NOMO-1 treated with dmso at 0.1 percent for 144 hours (cell line): ENCODE measurements around the gene ERC2.

ENCODE experiments used
- DNase-seq: peaks from one replicate; lab custom pipeline; 2025; ENCODE audit not compliant: unreplicated experiment; lab: John Stamatoyannopoulos, UW

Gene ERC2

DNA sequence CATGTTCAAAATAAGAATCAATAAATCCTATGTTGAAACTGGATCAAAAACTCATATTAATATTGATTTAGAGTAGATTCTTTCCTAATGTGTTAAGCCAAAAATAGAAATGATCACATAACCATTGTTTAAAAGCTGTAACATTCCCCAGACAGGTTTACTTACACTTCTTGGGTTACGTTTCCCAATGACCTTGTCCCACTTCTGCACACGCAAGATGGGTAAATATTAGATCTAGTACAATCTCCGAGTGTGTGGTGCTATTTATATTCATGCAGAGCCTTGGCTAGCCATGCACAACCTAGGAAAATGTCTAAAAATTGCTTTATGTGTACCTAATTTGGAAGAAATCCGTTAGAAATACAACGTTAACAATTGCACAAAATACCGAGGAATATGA is 39.6 kb downstream of the ERC2 start:
- no peak for DNase-seq

GRCh38 chr3:56424885-56425284 is 43.4 kb downstream of the ERC2 start:
- DNase-seq, result no peak

- DNase-seq, result no peak
These were observed 43.9 kb downstream of the ERC2 start for GRCh38 chr3:56424336-56424735.

- DNase-seq, result no peak
These were observed 44.6 kb downstream of the ERC2 start for GRCh38 chr3:56423661-56424099.

DNA sequence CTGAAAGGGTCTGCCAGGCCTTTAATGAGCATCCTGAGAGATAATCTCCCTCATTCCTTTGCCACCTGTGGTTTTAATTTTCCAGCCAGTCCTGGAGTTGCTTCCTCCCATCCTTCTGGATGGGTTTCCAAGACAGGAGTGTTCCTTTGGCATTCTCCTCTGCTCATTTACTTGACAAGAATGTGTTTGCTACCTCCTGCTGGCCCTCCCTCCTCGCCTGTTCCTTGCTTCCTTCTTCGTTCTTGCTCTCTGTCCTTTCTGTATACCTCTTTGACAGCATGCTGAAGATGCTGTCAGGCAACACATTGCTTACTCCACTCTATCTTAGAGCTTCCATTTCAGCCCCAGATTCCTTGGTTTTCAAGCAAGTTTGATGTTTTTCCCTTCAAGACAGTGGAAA is 46.0 kb downstream of the ERC2 start:
- DNase-seq, result no peak

DNA sequence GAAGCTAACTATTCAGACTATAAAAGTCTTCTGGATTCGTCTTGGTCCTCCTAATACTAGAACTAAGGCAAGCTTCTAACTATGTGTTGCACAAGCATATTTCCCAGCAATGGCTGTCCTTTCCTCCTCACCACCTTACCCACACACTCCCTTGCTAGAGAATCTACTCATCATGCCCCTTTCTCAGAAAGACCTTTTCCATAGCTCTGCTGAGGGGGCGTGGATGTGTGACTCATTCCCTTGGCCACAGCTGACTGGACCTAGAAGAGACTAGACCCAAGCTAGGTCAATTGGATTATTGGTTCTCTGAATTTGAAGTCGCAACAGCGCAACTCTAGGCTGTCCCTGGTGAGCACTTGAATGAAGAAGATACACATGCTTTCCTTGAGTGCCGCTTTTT is 47.1 kb downstream of the ERC2 start:
- no peak for DNase-seq

GRCh38 chr3:56415652-56416051 is 52.6 kb downstream of the ERC2 start:
- no peak for DNase-seq

DNA sequence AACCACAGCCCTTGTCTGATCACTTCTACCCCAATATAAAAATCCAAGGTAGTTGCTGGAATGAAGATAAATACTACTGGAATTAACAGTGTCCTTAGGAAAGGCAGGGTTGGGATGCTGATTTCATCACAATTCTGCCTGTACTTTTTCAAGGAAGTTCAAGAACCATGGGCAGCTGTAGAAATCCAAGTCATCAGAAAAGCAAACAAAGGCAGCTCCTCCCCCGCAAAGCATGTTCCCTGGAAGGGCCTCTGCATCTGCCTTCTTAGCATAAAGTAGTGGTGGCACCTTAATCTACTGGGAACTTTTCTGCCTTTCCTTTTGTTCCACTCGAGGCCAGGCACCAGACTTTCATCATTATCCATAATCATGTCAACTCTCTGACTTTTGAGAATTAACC is 54.4 kb downstream of the ERC2 start:
- no peak for DNase-seq

GRCh38 chr3:56411166-56411565 is 57.1 kb downstream of the ERC2 start:
- DNase-seq, result no peak

DNA sequence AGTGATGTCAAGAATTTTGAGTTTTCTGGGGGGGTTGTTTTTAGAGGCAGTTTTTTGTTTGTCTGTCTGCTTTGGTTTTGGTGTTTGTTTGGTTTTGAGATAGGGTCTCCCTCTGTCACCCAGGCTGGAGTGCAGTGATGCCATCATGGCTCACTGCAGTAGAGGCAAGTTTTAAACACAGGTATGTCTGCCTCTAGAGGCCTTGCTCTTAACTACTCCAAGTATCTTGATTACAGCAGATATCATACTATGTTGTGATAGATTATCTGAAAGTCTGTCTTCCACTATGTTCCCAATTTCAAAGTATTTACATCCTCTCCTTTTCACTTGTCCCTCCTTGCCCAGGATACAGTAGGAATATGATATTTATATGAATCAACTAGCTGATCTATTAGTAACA is 57.7 kb downstream of the ERC2 start:
- no peak for DNase-seq

DNA sequence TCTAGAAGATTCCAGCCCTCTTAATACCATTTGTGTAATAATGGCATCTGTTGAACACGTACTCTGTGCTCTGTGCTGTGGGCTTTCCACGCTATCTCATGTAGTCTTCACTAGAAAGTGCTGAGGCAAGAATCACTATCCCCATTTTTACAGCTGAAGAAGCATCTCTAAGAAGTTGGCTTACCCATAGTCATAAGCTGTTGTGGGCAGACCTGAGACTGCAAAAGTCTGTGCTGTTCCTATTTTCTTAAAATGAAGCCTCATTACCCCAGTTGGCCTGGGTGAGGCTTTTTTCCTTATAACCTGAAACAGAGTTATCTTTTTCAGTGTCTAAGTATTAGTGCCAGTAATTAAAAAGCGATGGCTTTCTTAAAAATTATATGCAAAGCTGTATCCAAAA is 58.5 kb downstream of the ERC2 start:
- no peak for DNase-seq

- DNase-seq, result no peak
These were observed 59.5 kb downstream of the ERC2 start for GRCh38 chr3:56408761-56409196.

DNA sequence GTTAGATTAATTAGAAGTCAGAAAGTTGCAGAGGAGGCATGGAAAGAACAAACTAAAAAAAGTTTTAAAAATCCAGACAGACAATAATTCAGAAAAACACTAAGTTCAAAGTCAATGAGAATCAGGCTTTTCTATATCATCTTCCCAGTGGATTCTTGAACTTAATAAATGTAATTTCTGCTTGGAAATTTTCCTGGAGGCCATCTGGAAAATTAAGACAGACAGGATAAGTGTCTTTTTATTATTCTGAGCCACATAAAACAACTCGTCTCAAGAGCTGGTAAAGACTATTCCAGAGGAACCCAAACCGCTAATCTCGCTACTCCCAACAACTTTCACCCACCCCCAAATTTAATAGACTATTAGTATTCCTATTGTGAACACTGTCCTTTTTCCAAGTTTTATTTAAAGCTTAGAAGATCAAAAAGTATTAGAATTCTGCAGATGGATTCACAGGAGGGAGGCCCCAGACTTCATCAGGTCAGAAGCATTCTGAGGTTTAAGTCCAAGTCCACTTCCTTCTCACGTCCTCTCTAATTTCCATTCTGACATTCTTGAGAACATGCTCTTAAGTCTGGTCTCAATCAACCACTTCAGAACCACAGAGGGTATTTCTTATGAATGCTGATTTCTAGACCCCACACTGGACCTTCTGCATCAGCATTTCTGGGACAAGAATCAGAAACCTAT is 61.3 kb downstream of the ERC2 start:
- DNase-seq, result no peak

- no peak for DNase-seq
These were observed 63.4 kb downstream of the ERC2 start for GRCh38 chr3:56404884-56405283.

DNA sequence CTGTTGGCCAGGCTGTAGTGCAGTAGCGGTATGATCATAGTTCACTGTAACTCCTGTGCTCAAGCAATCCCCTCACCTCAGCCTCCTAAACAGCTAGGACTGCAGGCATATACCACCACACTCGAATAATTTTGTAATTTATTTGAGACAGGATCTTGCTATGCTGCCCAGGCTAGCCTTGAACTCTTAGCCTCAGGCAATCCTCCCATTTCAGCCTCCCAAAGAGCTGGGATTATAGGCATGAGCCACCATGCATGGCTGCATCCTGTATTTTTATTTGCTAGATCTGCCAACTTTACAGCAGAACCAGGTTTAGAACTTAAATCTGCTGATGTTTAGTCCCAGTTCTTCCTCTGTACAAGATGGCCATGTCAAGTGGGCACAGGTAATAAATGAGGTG is 69.6 kb downstream of the ERC2 start:
- DNase-seq, result no peak

- DNase-seq, result no peak
These were observed 70.5 kb downstream of the ERC2 start for GRCh38 chr3:56397798-56398197.

DNA sequence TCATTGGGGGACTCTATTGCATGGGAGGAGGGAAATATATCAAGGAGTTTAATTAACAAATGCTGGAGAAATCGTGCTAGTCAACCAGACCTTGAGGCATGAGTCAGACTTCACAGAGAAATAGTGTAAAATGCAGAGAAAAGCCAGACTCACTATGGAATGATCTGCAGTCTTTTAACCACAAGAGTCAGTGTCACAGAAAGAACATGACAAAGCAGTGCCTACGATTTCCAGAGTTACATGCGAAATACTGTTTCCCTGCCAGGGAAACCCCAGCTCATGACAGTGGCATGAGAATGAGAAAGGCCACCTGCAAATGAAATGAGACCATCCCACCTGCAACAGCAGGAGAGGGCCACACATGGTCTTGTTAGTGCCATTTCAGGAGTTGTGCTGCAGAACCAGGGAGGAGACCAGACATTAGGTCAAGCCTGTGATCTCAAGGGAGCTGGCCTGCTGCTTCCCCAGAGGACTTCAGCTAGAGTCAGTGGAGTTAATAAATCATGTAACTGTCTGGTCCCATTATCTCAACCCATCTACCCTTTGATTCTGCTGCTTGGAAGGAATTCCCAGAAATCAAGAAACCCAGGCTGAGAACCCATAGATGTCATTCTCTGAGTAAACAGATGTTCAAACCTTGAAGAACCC is 79.0 kb downstream of the ERC2 start:
- DNase-seq, result no peak

DNA sequence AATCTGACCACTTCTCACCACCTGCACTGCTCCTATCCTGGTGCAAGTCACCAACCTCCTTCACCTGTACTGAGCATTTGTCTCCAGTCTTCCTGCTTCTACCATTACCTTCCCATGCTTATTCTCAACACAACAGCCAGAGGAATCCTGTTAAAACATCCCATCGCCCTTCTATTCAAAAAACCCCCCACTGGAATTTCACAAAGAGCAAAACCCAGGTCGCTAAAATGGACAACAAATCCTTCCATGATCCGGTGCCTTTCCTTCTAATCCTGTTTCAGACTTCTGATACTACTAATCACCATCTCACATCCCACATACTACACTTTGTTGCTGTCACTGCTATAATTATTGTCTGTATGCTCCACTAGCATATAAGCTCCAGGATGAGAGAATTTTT is 85.2 kb downstream of the ERC2 start:
- DNase-seq, result no peak

DNA sequence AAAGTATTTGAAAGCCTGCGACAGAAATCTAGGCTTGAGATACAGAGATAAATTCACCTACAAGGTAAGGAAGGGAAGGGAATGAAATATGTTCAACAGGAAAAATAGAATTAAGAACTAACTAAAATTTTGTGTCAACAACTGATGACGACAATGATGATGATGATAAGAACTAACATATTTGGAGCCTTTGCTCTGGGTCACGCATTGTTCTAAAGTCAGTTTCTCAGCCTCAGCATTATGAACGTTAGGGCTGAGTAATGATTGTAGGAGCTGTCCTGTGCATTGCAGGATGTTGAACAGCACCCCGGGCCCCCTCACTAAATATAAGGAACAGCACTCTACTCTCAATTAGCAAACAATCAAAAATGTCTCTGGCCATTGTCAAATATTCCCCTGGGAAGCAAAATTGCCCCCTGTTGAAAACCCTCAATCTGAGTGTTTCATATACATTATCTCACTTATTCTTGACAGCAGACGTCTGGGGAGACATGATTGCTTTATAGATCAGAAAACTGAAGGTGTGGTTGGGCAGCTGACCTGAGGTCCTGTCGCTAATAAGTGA is 88.5 kb downstream of the ERC2 start:
- no peak for DNase-seq

DNA sequence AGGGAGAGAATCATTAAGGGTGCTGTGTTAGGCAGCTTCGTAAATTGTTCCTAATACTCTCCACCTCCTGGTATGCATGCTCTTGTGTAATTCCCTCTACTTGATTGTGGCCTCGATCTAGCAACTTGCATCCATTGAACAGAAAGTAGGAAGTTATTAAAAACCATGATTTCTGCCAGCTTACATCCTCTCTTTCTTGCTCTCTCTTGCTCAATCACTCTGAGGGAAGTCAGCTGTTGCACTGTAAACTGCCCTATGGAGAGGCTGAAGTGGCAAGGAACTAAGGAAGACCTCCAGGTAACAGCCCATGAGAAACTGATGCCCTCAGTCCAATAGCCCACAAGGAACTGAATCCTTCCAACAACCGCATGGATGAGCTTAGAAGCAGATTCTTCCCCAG is 92.6 kb downstream of the ERC2 start:
- peak; percentile 77 for DNase-seq

DNA sequence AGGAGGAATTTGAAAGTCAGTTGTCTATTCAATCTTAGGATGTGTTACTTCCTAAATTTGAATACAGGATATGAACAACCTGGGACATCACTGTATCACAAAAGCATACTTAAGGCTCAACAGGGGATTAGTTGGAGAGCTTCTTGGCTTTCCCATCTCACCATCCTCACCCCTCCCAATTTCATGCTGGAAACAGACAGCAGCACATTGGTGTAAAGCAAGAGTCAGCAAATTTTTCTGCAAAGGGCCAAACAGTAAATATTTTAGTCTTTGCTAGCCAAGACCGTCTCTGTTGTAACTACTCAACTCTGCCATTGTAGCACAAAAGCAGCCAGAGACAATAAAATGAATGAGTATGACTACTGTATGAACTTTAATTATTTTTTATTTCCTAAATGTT is 94.9 kb downstream of the ERC2 start:
- DNase-seq, result no peak

- DNase-seq, result peak; percentile 21
These were observed 97.1 kb downstream of the ERC2 start for GRCh38 chr3:56370991-56371775.
